HG03342 (cell line): ENCODE data around the gene TPRX2.
"Not testable (repeated sequence)": the region's sequence is repeated elsewhere in the genome, so short reads cannot be mapped to it uniquely, and the experiment has no call there.

Experiments
- ATAC-seq: cut with Tn5 transposase; IDR thresholded peaks from one replicate; pipeline ENCODE4 v1.9.1; 2021; ENCODE audit warnings: mild to moderate bottlenecking, moderate library complexity; ENCODE audit not compliant: unreplicated experiment

TPRX2 gene

DNA sequence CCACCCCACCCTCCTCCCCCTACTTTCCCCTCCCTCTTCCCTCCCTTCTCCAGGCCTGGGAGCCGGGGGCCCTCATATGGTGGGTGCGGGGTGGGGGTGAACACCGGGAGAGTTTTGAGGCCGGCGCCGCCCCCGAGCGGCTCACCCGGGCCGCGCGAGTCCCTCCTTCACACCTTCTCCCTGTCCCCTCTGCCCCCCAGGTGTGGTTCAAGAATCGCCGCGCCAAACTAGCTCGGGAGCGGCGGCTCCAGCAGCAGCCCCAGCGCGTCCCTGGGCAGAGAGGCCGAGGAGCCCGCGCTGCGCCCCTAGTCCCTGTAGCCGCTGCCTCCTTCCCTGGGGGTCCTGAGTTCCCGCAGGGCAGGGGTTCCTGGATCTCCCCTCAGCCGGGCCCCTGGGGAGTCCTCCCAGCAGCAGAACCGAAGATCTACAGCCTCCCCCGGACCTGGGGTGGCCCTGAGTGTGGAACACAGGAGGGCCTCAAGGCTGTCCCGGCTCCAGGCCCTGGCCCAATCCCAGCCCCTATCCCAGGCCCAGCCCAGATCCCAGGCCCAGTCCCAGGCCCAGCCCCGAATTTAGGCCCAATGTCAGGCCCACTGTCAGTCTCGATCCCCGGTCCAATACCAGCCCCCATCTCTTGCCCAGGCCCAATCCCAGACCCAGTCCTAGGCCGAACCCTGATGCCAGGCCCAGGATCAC, 1.7 kb downstream of the TPRX2 start:
- ATAC-seq, result no peak

DNA sequence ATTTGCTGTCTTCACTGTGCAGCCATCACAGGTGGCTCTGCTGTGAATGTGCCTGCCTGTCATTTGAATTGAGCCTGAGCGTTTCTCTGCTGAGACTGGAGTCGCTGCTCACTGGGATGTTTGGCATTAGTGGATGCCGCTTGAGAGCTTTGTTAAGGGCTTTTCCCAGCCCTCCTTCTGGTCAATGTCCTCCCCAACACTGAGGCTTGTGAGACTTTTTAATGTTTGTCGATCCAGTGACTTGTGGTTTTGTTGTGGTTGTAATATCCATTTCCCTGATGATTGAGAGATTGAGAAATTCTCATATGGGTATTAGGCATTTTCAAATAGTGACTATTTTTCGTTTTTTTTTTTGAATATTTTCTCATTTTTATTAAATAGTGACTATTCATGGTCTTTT, 2.6 kb downstream of the TPRX2 start:
- ATAC-seq, result no peak

DNA sequence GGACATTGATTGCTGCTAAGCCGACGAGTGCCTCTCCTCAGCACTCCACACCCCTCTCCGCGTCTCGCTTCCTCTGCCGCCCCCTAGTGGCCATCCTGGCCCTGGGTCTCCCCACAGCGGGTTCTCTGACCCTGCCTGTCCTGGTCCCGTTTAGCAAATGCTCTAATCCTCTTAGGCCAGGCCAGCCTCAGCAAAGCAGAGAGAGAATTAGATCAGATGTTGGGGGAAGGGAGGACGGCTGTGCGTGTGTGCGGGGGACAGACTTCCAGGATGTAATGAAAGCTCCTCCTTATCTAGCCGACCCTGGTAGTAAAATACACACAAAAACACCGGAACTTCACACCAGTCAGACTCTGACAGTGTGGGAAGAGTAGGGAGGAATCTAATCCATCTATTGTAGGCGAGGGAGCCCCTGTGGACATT, 4.5 kb downstream of the TPRX2 start:
- no peak for ATAC-seq

DNA sequence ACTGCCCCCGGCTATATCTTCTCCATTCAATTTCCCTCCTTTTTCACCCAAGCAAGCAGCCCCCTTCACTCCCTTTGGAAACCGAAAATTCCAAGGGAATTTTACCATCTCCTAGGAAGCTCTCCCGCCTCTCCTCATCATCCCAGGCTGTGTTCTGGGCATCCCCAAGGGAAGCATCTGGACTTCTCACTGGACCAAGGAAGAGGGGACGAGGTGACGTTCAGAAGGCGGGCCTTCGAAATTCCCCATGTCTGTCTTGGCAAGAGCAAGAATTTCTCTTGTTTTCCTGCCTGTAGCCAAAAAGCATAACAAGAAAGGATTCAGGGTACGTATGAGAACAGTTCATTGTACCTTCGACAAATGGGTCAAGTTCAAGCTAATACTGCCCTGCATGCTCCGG, 6.1 kb downstream of the TPRX2 start:
- ATAC-seq, result no peak

DNA sequence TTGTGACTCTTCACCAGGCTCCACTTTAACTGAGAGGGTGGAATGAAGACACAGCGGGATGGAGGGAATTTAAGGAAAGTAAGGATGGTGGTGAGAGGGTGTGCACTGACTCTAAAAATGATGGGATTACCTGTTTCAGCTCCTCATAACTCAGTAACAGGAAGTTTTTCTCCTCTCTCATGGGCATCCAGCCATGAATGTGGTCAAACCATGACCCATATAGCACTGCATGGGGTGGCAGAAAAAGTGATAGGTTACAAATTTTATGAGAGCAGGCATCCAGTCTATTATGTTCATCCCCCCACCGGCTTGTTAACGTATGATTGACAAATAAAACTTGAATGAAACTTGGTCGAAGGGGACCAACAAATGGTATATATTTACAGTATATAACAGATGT, 19.9 kb downstream of the TPRX2 start:
- ATAC-seq, result no peak

DNA sequence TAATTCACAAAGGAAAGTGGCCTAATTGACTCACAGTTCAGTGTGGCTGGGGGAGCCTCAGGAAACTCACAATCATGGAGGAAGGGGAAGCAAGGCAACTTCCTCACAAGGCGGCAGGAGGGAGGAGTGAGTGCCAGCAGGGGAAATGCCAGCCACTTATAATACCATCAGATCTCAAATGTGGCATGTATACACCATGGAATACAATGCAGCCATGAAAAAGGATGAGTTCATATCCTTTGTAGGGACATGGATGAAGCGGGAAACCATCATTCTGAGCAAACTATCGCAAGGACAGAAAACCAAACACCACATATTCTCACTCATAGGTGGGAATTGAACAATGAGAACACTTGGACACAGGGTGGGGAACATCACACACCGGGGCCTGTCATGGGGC, 20.4 kb downstream of the TPRX2 start:
- ATAC-seq, result not testable (repeated sequence)

DNA sequence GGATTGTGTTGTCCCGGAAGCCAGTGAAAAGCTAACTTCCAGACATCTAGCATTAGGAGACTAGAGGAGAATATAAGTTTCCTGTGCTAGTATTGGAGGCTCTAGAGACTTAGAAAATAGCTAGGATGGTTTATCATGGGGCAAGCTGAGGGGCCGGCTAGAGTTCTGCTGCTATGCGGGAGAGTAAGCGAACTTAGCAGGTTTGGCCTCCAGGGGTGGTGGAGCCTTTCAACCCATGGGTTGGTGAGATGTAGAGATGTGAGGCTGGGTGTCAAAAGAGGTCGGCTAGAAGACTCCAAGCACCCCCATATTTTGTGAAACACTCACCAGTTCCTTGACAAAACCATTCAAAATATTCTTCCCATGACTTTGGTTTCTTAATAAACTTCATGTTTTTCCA, 22.7 kb downstream of the TPRX2 start:
- ATAC-seq, result no peak

DNA sequence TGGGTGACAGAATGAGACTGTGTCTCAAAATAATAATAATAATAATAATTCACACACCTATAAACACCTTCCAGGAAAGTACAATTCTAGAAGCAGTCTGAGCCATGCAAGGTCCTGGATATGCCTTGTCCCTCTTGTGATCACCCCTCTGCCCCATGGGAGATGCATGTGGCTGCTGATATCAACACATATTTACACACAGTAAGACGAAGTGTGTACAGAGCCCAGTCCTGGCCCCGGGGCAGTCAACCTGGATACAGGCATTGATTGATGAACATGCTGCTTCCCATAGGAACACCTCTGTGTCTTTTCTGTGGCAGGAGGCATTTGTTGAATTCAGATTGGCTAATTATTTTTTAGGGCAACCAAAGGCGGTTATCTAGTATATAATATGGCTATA, 23.9 kb downstream of the TPRX2 start:
- no peak for ATAC-seq

DNA sequence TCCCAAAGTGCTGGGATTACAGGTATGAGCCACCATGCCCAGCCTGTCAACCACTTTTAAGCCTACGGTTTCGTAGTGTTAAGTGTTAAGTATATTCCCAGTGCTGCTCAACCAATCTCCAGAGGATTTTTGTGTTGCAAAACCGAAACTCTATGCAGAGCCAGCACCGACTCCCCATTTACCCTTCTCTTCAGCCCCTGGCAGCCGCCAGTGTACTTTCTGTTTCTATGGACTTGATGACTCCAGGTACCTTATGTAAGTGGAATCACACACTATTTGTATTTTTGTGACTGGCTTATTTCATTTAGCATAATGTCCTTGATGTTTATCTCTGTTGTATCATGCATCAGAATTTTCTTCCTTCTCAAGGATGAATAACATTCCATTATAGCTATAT, 26.0 kb downstream of the TPRX2 start:
- ATAC-seq, result no peak

DNA sequence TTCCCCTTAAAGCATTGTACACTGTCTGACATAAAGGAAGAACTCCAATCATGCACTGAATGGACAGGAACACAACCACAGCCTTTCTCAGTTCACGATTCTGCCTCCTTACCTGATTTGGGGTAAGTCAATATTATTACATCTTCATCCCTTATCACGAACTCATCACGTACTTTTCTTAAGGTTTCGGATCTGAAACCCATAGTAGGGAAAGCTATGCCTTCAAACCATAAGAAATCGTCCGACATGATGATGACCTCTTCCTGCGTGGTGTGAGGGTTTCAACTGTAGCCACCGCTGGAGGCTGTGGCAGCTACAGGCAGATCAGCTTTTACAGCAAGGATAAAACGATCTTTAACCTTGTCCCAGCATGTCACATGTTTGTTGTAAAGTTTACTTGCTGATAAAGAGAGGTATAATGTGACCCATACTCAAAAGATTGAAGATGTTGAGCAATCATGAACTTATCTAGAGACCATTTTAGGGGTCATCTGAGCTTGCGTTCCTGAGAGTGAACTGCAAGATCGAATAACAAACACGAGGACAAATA, 27.1 kb downstream of the TPRX2 start, which contains the start of gene SULT2A1:
Gene SULT2A1 (minus strand): TSS at position 306 of the 550 bp plus-strand sequence. CDS start 58 bp downstream, at position 248.
- no peak for ATAC-seq

DNA sequence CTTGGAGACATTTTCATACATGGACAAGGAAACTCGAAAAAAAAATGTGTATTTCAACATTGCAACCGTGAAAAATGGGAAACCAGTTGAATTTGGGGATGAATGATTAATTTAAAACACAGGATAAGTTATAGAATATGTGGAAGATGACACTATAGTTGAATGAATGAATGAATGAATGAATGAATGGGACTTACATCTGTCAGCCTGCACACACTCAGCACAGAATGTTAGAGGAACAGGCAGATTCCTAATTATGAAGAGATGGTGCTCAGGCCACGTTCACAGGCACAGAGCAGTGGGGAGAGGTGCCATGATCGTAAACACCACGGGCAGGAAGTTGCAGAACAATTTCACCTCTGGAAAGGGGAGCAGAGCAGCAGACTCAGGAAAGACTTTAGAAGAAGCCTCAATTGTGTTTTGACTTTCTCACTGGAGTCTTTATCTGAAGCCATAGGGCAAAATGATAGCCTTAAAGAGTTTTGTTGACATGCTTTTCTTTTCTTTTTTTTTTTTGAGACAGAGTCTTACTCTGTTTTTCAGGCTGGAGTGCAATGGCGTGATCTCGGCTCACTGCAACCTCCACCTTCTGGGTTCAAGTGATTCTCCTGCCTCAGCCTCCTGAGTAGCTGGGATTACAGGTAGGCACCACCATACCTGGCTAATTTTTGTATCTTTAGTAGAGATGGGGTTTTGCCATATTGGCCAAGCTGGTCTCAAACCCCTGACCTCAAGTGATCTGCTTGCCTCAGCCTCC, 32.0 kb downstream of the TPRX2 start:
- no peak for ATAC-seq

DNA sequence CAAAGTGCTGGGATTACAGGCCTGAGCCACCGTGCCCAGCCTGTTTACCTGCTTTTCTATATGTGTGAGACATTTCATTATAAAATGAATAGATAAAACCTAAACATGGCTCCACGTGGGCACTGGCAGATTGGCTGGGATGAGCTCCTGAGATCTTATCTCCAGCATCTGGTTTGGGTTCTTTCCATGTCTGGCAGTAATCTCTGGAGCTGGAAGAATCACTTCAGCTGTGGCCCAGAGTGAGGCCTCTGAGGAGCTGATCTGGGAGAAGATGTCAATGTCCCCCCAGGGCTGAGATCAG, 32.5 kb downstream of the TPRX2 start:
- ATAC-seq, result no peak

DNA sequence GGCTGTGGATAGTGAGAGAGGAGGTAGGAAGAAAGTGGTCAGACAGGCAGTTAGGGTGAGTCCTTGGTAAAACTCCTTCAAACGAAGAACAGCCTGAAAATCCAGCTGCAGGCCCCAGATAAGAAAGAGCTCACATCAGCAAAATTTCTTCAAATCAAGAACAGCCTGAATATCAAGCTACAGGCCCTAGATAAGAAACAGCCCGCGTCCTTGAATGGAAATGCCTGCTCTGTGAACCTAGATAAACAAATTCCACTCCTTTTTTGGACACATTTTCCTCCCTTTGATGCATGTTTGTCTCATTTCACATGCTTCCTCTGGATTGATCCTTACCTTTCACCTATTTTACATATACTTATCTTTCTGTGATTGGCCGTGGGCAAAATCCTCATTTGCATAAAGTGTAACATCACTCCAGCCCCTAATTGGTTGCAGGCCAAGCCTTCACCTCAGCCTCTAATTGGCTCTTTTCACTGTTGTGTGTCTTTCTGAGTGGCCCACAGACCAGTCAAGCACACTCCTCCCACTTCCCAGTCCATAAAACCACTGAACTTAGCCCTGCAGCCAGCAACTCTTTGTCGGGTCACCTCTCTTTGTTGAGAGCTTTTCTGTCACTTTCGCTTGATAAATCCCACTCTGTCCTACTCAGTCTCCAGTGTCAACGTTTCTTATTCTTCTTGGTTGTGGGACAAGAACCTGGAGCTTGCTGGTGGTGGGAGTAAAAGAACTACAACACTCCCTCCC, 33.1 kb downstream of the TPRX2 start:
- ATAC-seq, result no peak

DNA sequence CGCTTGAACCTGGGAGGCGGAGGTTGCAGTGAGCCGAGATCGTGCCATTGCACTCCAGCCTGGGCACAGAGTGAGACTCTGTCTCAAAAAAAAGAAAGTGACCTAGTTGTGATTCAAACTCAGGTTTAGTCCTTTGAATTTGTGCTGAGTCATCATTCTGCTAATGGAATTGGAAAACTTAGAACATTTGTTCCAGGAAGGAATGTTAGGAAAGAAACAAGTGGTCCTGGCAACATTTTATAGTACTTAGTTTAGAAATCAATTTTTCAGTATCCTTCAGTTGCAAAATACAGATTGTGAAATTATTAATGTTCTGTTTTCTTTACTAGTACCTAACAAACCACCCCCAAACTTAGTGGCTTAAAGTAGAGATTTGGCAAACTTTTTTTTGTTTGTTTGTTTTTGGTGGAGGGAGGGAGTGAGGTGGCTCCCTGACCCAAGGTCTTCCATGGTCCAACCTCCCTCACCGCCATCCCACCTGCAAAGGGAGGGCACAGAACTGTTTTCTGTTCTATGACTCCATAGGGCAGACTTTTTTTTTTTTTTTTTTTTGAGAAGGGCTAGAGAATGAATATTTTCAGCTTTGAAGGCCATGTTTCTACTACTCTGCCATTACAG, 36.2 kb downstream of the TPRX2 start:
- no peak for ATAC-seq

DNA sequence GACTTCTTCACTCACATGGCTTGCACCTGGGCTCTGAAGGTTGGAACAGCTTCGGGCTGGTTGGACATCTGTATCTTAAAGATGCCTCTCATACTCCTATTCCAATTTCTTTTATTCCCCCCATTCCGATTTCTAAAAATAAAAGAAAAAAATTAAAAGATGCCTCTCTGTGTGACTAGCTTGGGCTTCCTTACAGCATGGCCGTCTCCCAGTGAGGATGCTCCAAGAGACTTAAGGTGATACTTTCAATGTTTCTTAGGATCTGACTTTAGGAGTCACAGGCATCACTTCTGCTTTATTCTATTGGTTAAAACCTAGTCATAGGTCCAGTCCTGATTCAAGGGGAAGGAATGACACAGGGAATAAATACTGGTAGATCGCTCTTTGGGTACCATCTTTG, 37.0 kb downstream of the TPRX2 start:
- no peak for ATAC-seq

DNA sequence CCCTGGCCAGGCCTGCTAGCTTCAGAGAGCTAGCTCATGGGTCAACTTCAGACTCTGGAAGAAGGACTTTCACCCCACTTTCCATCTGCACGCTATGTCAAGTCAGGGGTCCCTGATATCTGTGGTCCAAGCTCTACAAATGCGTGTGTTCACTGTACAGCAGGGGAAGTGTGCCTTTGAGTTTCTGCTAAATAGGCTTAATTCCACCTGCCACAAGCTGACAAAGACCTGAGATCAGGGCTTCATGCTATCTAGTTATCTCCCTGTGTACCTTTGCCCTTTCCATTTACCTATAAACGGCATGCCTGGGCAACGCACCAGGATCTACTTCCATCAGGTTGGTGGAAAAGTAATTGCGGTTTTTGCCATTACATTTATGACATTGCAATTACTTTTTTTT, 37.7 kb downstream of the TPRX2 start:
- ATAC-seq, result no peak

DNA sequence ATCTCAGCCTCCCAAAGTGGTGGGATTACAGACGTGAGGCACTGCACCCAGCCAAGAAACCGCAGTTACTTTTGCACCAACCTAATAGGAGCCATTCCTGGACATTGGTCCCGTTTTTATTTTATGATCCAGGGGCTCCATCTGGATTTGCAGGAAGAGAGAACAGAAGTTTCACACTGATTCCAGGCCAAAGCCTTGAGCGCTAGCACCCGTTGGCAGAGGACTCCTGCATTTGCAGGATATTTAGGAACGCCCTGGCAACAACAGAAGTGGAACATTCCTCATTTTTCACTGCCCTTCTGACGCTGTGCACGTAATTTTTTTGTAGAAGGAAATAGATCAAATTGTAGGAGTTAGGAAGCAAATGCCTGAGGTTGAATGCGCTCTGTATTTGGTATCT, 38.8 kb downstream of the TPRX2 start:
- no peak for ATAC-seq

DNA sequence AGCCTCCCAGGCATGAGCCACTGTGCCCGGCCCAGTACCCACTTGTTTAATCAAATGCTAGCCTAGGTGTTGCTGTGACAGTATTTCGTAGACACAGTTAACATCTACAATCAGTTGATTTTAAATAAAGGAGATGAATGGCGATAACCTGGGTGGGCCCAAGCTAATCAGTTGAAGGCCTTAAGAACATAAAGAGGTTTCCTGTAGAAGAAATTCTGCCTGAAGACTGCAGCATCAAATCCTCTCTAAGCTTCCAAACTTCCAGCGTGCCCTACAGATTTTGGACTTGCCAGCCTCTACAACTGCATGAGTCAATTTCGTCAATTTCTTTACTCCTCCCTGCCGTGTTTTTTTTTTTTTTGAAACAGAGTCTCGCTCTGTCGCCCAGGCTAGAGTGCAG, 40.3 kb downstream of the TPRX2 start:
- no peak for ATAC-seq

DNA sequence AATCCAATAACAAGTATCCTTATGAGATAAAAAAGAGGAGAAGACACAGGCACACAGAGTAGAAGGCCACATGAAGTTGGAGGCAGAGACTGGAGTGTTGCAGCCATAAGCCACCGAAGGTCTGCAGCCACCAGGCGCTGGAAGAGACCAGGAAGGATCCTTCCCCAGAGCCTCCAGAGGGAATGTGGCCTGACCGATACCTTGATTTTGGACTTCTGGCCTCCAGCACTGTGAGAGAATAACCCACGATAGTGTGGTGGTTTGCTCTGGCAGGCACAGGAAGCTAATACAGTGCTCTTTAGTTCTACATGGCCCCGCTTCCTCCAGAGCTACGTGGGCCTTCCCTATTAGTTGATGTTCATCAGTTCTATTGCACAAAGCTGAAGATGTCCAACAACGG, 42.3 kb downstream of the TPRX2 start:
- ATAC-seq, result no peak

DNA sequence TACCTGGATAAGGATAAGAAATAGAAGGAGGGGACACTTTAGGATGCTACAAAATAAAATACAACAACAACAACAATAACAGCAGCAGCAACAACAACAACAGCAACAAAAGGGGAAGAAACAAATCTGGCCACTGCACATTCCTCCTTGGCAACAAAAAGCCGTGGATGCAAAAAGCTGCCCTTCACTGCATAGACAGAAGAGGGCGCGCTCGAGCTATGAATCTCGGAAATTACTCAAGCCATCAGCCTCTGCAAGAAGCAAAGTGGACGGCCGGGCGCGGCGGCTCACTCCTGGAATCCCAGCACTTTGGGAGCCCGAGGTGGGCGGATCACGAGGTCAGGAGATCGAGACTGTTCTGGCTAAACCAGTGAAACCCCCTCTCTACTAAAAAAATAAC, 50.3 kb downstream of the TPRX2 start:
- ATAC-seq, result not testable (repeated sequence)

DNA sequence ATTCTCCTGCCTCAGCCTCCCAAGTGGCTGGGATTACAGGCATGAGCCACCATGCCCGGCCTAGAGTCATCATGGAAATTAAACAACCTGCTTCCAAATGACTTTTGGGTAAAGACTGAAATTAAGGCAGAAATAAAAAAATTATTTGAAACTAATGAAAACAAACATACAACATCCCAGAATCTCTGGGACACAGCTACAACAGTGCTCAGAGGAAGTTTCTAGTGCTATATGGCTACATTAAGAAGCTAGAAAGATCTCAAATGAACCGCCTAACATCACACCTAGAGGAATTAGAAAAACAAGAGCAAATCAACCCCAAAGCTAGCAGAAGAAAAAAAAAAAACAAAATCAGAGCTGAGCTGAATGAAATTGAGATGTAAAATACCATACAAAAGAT, 51.2 kb downstream of the TPRX2 start:
- ATAC-seq, result not testable (repeated sequence)
